Muscle of arm (tissue), 12 donors: ENCODE data around the gene SHISA3. TPM values are rescaled to one million over a fixed set of nuclear protein-coding genes. Genes with fewer than 3 reads are reported as not detected.

Source experiments
- DNase-seq: peaks from one replicate; pipeline ENCODE4 v3.0.0-alpha.2; 2013
- polyA plus RNA-seq, 12 donors: library from polyadenylated mRNA; unstranded; fragments of 120-200 nt; gene quantifications; one replicate each; pipeline ENCODE4 v1.2.1, GENCODE V29; 2013; ENCODE audit not compliant: insufficient read length in 12 of 12

SHISA3 gene
- polyA plus RNA-seq, 12 donors: 4.3 to 18.2 (median 6.3) TPM; not detected in 1

DNA sequence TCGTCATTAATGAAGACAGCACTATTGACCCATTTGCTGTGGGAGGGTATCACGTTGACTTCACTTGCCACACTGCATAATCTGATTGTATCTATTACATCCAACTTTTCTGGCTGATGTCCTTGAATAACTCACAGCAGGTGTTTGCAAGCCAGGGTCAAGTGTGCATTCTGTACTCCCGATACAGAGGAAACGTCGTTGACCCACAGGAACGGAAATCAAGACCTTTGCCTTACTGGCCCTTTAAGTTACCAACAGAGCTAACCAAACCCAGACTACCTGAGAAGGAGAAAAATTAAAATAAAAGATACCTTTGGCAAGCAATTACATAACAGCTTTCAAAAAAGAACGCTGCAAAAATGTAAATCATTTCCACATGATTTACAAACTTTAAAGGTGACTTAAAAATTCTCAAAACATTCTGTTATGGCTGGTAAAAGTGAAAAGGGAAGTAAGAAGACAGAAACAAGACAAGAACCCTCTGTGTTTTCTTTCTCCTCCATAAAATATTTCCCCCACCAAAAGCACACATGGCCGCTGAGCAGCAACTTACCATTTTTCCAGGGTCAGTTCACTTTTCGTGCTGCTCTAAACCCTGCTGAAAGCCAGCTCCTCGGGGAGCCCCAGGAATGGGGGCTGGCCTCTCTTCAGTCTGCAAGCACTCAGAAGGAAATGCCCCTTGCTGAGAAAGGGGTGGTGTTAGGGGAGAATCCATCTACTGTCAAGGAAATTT is 6.5 kb upstream of the SHISA3 start:
- no peak for DNase-seq

DNA sequence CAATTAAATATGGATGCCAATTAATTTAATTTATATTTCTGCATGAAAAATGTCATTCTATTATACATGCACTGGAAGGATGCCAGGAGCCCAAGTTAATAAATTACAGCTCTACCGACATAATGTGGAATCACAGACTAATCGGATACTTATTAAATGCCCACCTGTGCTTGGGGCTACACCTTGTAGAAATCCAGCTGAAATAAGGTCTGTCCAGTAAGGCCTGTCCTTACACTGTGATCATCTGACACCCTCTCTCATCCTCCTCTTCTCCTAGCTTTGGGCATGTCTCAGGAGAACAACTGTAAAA is 6.0 kb upstream of the SHISA3 start:
- DNase-seq: no peak

DNA sequence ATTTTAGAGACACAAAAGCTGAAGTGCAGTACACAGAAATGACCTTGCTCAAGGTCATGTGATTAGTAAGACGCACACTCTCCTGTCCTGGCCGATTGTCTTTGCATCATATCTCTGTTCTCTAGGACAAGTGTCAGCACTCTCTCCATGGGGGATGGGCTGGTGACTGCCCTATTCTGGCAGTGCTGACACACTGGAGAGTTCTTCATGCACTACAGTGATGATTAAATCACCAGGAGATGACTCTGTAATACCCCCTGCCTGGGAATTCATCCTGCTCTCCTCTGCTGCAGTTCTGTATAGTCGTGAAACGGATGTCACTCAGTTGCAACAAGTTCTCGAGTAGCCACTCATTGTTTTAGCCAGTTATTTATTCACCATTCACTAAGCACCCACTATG is 5.3 kb upstream of the SHISA3 start:
- DNase-seq: no peak

DNA sequence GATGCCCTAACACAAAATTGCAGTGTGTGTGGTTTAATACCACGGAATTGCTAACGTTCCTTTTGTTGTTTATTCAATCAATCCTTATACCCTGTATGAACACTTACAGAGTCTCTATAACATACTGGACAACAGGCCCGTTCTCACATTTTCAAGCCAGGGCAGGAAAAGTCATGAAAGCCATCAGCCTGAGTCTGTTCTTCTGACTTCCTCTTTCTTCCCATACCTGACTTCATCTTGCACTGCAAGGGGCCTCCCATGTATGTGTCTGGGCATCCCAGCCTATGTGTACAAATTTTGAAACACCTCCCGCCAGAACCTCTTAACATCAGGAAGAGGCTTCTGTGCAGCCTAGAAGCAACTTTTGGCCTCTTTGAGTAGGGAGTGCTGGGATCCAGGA is 4.9 kb upstream of the SHISA3 start:
- DNase-seq: no peak

DNA sequence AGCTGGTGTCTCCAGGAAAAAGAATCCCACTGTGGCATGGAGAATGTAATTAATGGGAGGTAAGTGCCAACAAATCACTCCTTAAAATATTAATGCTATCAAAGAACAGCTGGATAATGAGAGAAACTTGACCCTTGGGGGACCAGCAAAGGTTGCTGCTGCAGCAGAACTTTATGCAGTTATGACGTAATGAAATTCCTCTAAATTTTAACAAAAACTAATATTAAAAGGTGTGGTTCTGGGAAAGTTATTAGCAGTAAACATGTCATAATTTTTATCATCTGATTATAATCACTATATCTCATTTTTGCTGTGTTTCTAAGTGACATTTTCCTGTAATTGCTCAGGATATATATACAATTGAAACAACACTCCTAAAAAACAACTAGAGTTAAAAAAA is 1.7 kb upstream of the SHISA3 start:
- DNase-seq: no peak

DNA sequence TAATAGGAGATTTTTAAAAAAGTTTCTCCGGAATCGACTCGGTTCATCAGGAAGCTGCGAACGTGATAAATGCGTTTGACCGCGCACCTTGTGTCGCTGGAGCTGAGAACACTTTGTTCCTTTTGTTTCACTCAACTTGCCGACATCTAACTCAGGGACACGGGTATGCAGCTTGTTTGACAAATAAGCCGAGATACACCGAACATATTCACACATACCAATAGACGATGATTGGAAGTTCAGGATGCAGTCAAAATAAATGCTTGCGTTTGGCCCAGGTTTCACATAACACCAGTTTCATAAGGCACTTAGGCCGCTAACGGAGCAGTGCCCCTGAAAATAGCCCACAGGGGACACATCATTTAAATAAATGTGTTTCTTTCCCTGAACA is 932 bp upstream of the SHISA3 start:
- no peak for DNase-seq

GRCh38 chr4:42397635-42398170 is 415 bp downstream of the SHISA3 start:
- DNase-seq: no peak

- DNase-seq: no peak
Measured at GRCh38 chr4:42398171-42398870, 1.0 kb downstream of the SHISA3 start.

- no peak for DNase-seq
Measured at GRCh38 chr4:42398871-42399331, 1.6 kb downstream of the SHISA3 start.

- no peak for DNase-seq
Measured at GRCh38 chr4:42399393-42399792, 2.1 kb downstream of the SHISA3 start.

GRCh38 chr4:42401171-42401570 is 3.9 kb downstream of the SHISA3 start:
- no peak for DNase-seq

- DNase-seq: no peak
Measured at GRCh38 chr4:42404001-42404400, 6.7 kb downstream of the SHISA3 start.

DNA sequence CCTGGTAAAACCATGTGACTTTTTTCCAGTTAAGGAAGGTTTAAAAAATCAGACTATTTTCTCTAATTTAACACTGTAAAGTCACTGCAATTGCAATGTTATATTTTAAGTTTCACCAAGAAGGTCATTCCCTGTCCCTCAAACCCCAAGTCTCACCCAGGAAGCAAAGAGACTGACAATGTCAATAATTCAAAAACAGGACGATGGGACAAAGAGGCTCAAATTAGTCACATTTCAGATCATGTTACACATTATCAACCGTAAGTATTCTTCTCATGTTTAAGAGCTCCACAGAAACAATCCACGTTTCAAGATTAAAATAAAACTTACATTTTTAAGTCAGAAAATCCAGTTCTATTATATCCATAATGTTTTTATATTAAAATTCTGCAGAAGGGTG is 13.2 kb downstream of the SHISA3 start:
- DNase-seq: no peak

- DNase-seq: no peak
Measured at GRCh38 chr4:42411803-42412202, 14.5 kb downstream of the SHISA3 start.

GRCh38 chr4:42412251-42412650 is 15.0 kb downstream of the SHISA3 start:
- no peak for DNase-seq

DNA sequence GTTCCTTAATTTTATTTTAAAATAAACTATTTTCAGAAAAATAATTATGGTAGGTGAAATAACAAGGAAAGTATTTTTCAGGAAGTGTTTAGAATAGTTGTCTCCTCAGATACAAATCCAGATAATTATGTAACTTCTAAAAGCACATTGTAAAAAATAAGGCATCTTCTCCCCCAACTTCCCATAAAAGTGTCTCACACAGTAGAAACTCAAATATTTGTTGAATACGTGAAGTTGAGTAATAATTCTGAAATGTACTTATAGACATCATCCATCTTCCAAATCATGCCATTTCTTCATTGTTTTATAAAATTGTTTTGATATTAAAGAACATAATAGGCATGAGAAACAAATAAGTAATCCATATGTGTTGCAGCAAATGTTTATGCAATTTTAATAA is 18.0 kb downstream of the SHISA3 start:
- DNase-seq: no peak

GRCh38 chr4:42416017-42416416 is 18.7 kb downstream of the SHISA3 start:
- no peak for DNase-seq

GRCh38 chr4:42417550-42417949 is 20.3 kb downstream of the SHISA3 start:
- DNase-seq: no peak

GRCh38 chr4:42420140-42420539 is 22.9 kb downstream of the SHISA3 start:
- DNase-seq: no peak

DNA sequence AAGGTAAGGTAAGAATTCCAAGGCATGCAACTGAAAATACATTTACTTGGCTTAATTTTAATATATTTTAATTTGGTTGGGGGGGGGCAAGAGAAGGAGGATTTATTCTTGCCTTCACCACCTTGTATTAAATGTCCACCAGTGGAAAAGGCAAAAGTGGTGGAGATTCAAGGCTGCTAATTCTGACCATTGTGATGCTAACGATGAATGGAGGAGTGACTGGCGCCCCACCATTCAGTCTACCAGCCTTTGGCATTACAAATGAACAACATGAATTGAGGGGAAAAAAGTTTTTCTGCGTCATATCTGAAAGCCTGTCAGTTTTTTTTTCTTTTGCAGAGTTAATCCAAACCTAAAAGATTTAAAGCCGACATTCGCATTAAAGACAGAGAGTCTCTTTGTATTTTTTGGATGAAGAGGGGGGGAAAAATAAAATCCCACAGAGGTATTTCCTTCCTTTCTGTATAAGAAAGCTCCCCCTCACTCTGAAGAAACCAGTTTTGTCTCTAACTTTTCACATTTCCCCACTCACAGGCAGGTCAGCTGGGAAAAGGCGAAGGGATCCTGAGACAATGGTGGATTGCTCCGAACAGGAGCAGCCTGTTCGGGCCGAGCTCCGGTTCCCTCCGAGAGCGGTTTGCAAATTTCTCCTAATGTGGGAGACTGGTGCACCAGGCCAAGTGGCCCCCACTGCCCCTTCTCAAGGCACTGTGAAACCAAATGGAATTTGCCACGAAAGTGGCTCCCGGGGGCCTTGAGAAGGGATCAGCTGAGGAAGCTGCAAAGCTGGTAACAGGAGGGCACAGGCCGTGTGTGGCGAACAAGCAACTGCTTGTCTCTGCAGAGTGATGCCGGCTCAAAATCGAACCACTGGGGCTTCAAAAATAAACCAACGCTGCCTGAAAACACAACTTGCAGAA is 28.1 kb downstream of the SHISA3 start:
- no peak for DNase-seq

- no peak for DNase-seq
Measured at GRCh38 chr4:42428036-42428435, 30.7 kb downstream of the SHISA3 start.

DNA sequence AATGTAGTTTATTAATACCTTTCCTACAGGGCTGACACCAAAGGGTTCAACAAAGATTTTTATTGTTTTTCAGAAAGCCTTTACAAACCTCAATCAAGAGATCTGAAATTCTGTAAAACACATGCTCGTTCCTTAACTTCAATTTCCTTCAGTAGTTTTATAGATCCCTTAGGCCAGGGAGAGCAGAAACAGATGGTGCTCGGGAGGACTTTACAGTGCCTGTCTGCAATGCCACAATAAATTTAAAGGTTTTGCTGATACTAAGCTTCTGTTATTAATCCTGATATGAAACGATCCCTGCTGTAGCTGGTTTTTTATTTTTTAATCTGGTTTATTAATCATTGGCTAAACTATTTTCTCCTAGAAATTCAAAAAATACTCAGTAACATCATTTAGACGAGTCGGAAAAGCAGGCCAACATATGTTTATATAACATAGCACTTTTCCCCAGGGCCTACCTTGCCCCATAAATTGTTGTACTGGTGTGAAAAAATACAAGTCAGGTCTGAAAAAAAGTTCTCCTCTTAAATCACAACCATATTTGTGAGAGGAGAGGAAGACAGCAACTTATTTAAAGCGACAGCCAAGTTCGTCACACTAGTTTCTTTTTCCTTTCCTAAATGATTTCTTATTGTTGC is 39.8 kb downstream of the SHISA3 start:
- DNase-seq: no peak
